GM18508 (cell line): ENCODE results near the gene LRRC27.

Source experiments
- ATAC-seq: cut with Tn5 transposase; IDR thresholded peaks from one replicate; pipeline ENCODE4 v1.9.1; 2021; ENCODE audit warnings: moderate number of reproducible peaks; ENCODE audit not compliant: insufficient read depth, unreplicated experiment

Gene LRRC27

DNA sequence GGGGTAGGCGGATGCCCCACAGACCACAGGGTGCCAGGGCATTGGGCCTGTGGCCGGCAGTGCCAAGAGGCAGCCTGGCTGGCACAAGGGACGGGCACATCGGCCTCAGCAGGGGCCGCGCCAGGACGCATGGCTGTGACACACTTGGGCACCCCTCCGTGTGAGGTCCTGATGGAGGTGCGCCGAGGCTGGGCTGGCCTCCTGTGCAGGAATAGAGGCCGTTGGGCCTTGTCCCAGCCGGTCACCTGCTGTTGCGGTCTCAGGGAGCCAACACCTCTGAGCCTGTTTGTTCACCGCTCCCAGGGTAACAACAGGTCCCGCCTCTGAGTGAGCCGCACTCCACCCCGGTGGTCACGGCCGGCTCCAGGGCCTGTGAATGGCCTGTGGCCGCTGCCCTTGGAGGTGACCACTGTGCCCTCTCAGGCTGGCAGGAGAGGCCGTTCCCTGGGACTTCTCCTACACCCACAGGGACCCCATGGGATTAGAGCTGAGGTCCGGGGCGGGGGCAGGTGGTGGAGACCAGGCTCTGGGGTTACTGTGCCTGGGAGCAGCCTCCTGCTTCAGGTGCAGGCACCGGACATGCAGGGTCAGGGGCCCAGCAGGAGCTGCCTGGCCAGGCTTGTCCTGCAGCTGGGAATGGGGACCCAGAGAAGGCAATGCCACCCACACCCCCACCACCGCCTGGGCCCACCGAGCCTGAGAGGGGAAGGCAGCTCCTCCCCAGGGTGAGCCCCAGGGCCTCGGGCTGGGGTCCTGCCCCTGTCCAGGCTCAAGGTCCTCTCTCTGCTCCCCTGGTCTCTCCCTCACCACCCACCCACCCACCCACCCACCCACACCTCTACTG is 77.1 kb downstream of the LRRC27 start:
- ATAC-seq = no peak

- ATAC-seq = no peak
Measured at GRCh38 chr10:132409667-132410028, 77.7 kb downstream of the LRRC27 start.

GRCh38 chr10:132410056-132410778 is 78.2 kb downstream of the LRRC27 start:
- no peak for ATAC-seq

GRCh38 chr10:132410779-132411532 is 79.0 kb downstream of the LRRC27 start:
- ATAC-seq = no peak

- ATAC-seq = no peak
Measured at GRCh38 chr10:132411561-132412253, 79.7 kb downstream of the LRRC27 start.

- no peak for ATAC-seq
Measured at GRCh38 chr10:132412316-132413192, 80.6 kb downstream of the LRRC27 start.

DNA sequence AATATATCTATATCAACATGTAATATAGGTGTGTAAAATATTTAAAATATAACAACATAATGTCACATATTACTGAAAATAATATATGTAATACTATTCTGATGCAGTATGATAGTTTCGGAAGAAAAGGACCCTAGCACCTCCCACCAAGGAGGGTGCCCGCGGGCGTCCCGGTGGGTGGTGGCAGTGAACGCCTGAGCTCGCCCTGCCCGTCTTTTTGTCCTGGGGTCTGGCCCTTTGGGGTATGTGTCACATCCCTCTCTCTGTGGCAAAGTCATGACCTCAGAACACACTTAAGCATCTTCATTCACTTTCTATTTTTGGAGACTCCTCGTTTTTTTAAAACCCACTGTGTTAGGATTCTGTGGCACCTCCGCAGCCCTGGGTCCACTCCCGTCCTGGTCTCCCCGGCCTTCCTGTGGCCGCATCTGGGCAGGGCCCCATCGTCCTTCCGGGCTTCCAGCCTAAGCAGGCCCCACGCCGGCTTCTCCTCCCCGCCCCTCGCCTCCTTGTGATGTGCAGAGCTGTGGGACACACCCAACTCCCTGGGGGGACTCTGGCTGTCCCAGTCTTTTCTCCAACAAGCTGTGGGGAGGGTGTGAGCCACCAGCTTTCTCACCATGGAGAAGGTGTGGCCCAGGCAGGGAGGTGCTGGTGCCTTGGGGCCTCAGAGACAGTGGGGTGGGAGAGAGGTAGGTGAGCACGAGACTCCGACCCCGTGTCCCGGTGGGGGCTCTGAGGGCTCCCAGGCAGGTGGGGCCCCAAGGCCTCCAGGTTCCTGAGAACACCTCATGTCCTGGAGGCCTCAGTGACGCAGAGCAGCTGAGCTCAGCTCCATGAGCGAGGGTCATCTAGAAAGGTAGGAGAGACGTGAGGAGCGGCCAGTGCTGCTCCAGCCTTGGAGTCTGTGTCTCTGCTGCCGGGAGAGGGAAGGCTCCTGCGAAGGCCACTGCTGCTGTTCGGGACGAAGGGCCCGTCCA is 81.5 kb downstream of the LRRC27 start:
- ATAC-seq = no peak

DNA sequence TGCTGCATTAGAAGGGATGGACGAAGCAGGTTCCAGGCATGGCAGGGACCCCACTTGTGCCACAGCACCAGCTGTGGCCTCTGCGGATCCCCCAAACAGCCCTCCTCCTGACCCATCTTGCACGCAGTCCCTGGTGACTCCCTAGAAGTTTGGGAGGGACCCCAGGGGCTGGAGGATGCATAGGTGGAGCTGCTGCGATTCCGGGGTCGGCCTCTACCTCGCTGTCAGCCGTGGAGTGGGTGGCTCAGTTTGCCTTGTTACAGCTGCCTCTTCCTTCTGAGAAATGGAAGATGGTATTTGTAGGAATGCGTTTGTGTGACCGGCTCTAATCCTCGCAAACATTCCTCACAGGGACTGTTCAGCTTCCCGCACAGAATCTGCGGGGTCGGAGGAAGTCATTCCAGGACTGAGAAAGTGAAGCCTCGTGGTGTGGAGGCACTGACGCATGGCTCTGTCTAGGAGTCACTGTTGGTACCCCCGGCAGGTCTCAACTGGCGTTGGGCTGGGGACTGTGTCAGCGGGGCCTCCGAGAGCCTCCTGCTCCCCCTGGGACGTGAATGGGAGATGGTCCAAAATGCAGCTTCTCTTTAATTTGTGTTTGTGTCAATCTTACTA is 82.5 kb downstream of the LRRC27 start:
- no peak for ATAC-seq

DNA sequence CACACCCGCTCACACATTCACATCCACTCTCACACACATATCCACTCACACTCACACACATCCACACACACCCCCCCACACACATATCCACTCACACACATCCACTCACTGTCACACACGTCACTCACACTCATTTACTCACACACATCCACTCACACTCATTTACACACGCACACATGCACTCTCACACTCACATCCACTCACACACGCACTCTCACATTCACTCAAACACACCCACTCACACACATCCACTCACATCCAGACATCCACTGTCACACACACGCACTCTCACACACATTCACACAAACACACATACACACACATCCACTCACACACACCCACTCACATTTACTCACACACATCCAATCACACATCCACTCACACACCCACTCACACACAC is 83.3 kb downstream of the LRRC27 start:
- ATAC-seq = no peak

- ATAC-seq = no peak
Measured at GRCh38 chr10:132415956-132416355, 84.0 kb downstream of the LRRC27 start.

- no peak for ATAC-seq
Measured at GRCh38 chr10:132416566-132417256, 84.7 kb downstream of the LRRC27 start.

DNA sequence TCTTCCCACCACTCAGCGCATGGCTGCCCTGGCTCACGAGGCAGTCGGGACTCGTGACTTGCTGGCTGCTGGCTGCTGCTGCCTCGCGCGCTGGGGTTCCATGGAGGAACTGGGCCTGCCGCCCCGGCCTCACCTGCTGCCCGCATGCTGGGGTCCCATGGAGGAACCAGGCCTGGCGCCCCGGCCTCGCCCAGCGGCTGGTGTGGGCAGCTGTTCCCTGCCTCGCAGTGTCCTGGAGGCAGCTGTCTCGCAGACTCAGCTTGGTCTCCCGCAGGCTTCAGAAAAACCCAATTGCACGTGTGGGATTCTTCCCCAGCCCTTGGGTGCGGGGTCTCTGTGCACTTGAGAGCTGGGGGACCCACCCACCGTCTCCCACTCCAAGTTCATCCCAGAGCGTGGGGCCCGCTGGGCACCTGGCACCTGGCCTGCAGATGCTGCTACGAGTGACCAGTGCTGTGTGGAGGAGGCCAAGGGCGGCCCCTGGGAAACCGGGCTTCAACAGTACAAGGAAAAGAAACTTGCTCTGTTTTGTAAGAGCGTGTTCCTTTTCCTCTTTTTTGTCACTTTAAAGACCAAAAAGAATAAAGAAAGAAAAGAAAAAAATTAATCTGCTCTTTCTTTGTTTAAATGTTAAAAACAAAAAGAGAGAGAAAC is 85.4 kb downstream of the LRRC27 start:
- no peak for ATAC-seq

- ATAC-seq = no peak
Measured at GRCh38 chr10:132417957-132418441, 86.0 kb downstream of the LRRC27 start.

DNA sequence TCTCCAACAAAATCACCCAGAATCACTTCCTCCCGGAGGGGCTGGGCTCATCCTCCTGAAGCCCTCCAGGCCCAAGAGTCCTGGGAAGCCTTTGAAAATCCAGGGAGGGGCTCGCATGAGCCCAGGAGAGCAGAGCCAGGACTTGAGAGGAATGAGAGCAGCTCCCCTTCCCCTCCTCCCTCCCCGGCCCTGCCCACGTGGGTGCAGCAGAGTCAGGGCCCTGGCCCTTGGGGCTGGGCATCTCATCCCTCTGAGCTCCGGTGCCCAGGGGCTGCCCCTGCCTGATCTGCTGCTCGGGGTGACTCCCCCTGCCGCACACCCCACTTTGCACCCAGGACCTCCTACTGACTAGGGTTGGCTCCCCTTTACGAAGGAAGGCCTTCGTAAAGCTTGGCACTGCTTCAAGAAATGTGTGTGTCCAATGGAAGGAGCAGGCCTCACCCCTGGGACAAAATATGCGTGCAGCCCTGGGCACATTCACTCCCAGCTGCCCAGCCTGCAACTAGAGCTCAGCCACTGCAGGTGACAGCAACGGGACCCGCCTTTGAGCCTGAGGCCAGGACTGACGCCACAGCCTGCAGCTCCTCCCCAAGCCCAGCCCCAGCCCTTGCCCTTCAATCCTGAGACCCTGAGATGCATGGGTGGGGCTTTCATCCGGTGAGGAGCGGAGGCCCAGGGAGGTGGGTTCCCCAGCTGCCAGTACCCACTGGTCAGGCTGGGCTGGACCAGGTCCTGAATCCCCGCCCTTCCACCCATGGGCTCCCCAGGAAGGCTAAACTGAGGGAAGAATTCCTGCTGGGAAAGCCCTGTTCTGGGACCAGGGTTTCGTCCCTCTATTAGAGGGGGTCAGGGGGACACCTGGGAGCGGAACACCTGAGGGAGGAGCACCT is 86.8 kb downstream of the LRRC27 start:
- no peak for ATAC-seq

- ATAC-seq = no peak
Measured at GRCh38 chr10:132419538-132420468, 87.8 kb downstream of the LRRC27 start.
